Liver (tissue), 9 donors: Measurements from ENCODE around the gene STOML1. TPM values are rescaled to one million over a fixed set of nuclear protein-coding genes. Genes with fewer than 3 reads are reported as not detected.
A peak's percentile ranks its signal among the peaks of the same experiment; 100 is the strongest.

Experiments
- DNase-seq: peaks from one replicate; pipeline ENCODE4 v3.0.0-alpha.2; 2017; ENCODE audit warnings: low spot score
- H3K27ac ChIP-seq, 2 donors: one replicate each; pipeline ENCODE4 v1.7.0; 2013; ENCODE audit warnings: inconsistent platforms in 2 of 2, low read length in 2 of 2, control low read depth in 1 of 2, low read depth in 1 of 2, mild to moderate bottlenecking in 1 of 2
- H3K27me3 ChIP-seq, 4 donors: one replicate each; pipeline versions ENCODE4 v1.6.1 to v1.7.0; 2013; ENCODE audit warnings: low read length in 3 of 4, inconsistent platforms in 1 of 4, mild to moderate bottlenecking in 1 of 4, moderate library complexity in 1 of 4; ENCODE audit not compliant: control insufficient read depth in 4 of 4, insufficient read depth in 4 of 4
- H3K36me3 ChIP-seq, 4 donors: one replicate each; pipeline versions ENCODE4 v1.6.1 to v1.7.0; 2013; ENCODE audit warnings: low read length in 3 of 4, mild to moderate bottlenecking in 3 of 4, low read depth in 1 of 4, moderate library complexity in 1 of 4; ENCODE audit not compliant: control insufficient read depth in 4 of 4, insufficient read depth in 3 of 4
- H3K4me1 ChIP-seq, 4 donors: one replicate each; pipeline versions ENCODE4 v1.6.1 to v1.7.0; 2013; ENCODE audit warnings: low read length in 3 of 4, mild to moderate bottlenecking in 3 of 4, moderate library complexity in 1 of 4; ENCODE audit not compliant: control insufficient read depth in 4 of 4, insufficient read depth in 4 of 4
- H3K4me3 ChIP-seq, 3 donors: one replicate each; pipeline versions ENCODE4 v1.6.1 to v1.7.0; 2013; ENCODE audit warnings: low read length in 3 of 3, control low read depth in 1 of 3, low read depth in 1 of 3, mild to moderate bottlenecking in 1 of 3
- H3K9ac ChIP-seq, 2 donors: one replicate each; pipeline ENCODE4 v1.7.0; 2013; ENCODE audit warnings: low read length in 2 of 2, mild to moderate bottlenecking in 2 of 2, moderate library complexity in 2 of 2, control low read depth in 1 of 2, low read depth in 1 of 2
- H3K9me3 ChIP-seq, 4 donors: one replicate each; pipeline versions ENCODE4 v1.6.1 to v1.7.0; 2013; ENCODE audit warnings: low read length in 3 of 4; ENCODE audit not compliant: control insufficient read depth in 4 of 4
- FOXA1 ChIP-seq: IDR thresholded peaks from 2 replicates; pipeline ENCODE4 v1.6.1; 2016; ENCODE audit warnings: antibody characterized with exemption
- FOXA2 ChIP-seq: IDR thresholded peaks from 2 replicates; pipeline ENCODE4 v1.6.1; 2016; ENCODE audit warnings: antibody characterized with exemption
- GABPA ChIP-seq, 2 donors: IDR thresholded peaks in 1 of 2; conservative IDR thresholded peaks in 1 of 2; 2 replicates each; pipeline ENCODE4 v1.6.1; 2016; ENCODE audit warnings: antibody characterized with exemption in 2 of 2, mild to moderate bottlenecking in 1 of 2, moderate library complexity in 1 of 2
- HNF4G ChIP-seq: IDR thresholded peaks from 2 replicates; pipeline ENCODE4 v1.6.1; 2016; ENCODE audit warnings: antibody characterized with exemption
- JUND ChIP-seq, 2 donors: IDR thresholded peaks; 2 replicates each; pipeline ENCODE4 v1.6.1; 2016; ENCODE audit warnings: antibody characterized with exemption in 2 of 2
- NR2F2 ChIP-seq: IDR thresholded peaks from 2 replicates; pipeline ENCODE4 v1.6.1; 2016; ENCODE audit warnings: antibody characterized with exemption
- RAD21 ChIP-seq, 2 donors: IDR thresholded peaks; 2 replicates each; pipeline ENCODE4 v1.6.1; 2016; ENCODE audit warnings: antibody characterized with exemption in 2 of 2, mild to moderate bottlenecking in 2 of 2
- REST ChIP-seq: IDR thresholded peaks from 2 replicates; pipeline ENCODE4 v1.6.1; 2016; ENCODE audit warnings: antibody characterized with exemption, mild to moderate bottlenecking
- RXRA ChIP-seq, 2 donors: IDR thresholded peaks; 2 replicates each; pipeline ENCODE4 v1.6.1; 2017 to 2018; ENCODE audit warnings: antibody characterized with exemption in 2 of 2, mild to moderate bottlenecking in 1 of 2
- SP1 ChIP-seq: IDR thresholded peaks from 2 replicates; pipeline ENCODE4 v1.6.1; 2018; ENCODE audit warnings: antibody characterized with exemption, mild to moderate bottlenecking
- TAF1 ChIP-seq: conservative IDR thresholded peaks from 2 replicates; pipeline ENCODE4 v1.6.1; 2016; ENCODE audit warnings: antibody characterized with exemption, mild to moderate bottlenecking
- YY1 ChIP-seq: IDR thresholded peaks from 2 replicates; pipeline ENCODE4 v1.6.1; 2016; ENCODE audit warnings: antibody characterized with exemption, mild to moderate bottlenecking
- ZBTB33 ChIP-seq: IDR thresholded peaks from 2 replicates; pipeline ENCODE4 v1.6.1; 2016; ENCODE audit warnings: antibody characterized with exemption
- WGBS: extraction: QIAGEN DNeasy Blood & Tissue Kit; methylation state at CpG from one replicate; pipeline ENCODE4 v1.1.7; 2013; 5-methylcytosine and 5-hydroxymethylcytosine counted together
- polyA plus RNA-seq, 2 donors: library from polyadenylated mRNA; stranded (reverse) in 1 of 2; unstranded in 1 of 2; fragments of 200-250 nt in 1 of 2; fragments of >200 nt in 1 of 2; fragmentation: Nextera tagmentation in 1 of 2; extraction: Ambion mirVana in 1 of 2; gene quantifications; one replicate each; pipeline versions ENCODE4 v1.2.1 to v1.2.3, GENCODE V29; 2013 to 2015
- total RNA-seq, 2 donors: library from RNA; depleted of rRNA; stranded (reverse); fragments of >200 nt; gene quantifications; one replicate each; pipeline ENCODE4 v1.2.3, GENCODE V29; 2014
- TF ChIP-seq, protein P1 (sequence below): fragments of 150-350 bp; IDR thresholded peaks from 2 replicates; pipeline ENCODE4 v1.5.1; 2017; ENCODE audit warnings: improper control_type of control experiment, low read depth, low read length; ENCODE audit not compliant: missing input control
- TF ChIP-seq, protein P2 (sequence below): IDR thresholded peaks from 2 replicates; pipeline ENCODE4 v1.6.1; 2016; ENCODE audit warnings: antibody characterized with exemption
- TF ChIP-seq, protein P3 (sequence below): IDR thresholded peaks from 2 replicates; pipeline ENCODE4 v1.6.1; 2016; ENCODE audit warnings: antibody characterized with exemption
- donor health status: healthy.
- donor health status: healthy.
- donor health status: healthy.
- donor health status: healthy.
- donor health status: healthy.

The STOML1 gene
- total and polyA plus RNA-seq, 4 donors, result 5.4 to 9.4 (median 6.4) TPM

DNA sequence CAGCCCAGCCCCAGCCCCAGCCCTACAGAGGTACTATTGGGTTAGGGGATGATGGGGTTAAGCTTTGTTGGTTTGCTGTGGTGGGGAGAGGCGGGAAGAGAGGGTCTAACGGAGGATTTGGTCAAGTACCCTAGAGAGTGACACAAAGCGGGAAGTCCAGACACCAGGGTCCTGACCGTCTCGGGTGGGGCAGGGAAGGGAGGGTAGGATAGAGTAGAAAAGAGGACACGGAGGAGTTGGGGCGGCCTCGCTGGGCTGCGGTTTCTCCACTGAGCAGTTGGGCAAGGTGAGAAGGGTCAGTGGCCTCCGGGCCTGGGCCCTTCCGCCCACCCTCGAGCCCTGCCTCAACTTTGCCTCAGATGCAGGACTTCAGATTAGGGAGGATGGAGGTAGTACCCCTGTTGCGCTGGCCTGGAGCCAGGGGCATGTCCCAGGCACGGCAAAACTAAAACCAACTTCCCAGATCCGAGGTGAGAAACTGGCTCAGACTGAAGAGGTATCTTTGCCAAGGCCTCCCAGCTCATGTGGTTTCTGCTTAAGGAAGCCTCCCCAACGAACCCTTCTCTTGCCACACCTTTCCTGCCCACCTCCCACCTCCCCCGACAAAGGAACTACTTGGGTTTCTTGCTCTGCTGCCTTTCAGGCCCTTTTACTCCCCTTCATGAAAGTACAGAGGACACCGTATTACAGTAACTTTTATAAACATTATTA is 3.0 kb upstream of the STOML1 start:
- Histone ChIP-seq H3K4me3 (peak overlapping the region; percentile 63 to 98 (median 93)), H3K9ac (peak overlapping the region; percentile 24 to 97), H3K9me3 (no peaks in the 10 kb centered on the region), H3K27me3 (no peaks in the 10 kb centered on the region), H3K4me1 (peaks cover 9 to 57% (median 38%) of the 10 kb centered on the region in 4 donors), H3K36me3 (peaks cover 0 to 11% (median 7%) of the 10 kb centered on the region in 4 donors), H3K27ac (peak overlapping the region; percentile 86 to 95)
- no peak for DNase-seq
- 2% methylated on average over 18 of the region's 18 CpGs for WGBS
- TF ChIP-seq, protein P1, sequence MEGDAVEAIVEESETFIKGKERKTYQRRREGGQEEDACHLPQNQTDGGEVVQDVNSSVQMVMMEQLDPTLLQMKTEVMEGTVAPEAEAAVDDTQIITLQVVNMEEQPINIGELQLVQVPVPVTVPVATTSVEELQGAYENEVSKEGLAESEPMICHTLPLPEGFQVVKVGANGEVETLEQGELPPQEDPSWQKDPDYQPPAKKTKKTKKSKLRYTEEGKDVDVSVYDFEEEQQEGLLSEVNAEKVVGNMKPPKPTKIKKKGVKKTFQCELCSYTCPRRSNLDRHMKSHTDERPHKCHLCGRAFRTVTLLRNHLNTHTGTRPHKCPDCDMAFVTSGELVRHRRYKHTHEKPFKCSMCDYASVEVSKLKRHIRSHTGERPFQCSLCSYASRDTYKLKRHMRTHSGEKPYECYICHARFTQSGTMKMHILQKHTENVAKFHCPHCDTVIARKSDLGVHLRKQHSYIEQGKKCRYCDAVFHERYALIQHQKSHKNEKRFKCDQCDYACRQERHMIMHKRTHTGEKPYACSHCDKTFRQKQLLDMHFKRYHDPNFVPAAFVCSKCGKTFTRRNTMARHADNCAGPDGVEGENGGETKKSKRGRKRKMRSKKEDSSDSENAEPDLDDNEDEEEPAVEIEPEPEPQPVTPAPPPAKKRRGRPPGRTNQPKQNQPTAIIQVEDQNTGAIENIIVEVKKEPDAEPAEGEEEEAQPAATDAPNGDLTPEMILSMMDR, result no peak
- TF ChIP-seq REST (no peak), GABPA (IDR thresholded peaks at IDR 0.05 in 1 of 2, conservative IDR thresholded peaks at IDR 0.05 in 1 of 2) (no peak), TAF1 (no peak), FOXA1 (no peak), ZBTB33 (no peak), JUND (IDR thresholded peaks at IDR 0.05) (no peak), SP1 (no peak), RXRA (IDR thresholded peaks at IDR 0.05) (no peak), YY1 (no peak), NR2F2 (no peak), FOXA2 (no peak), RAD21 (IDR thresholded peaks at IDR 0.05) (no peak), HNF4G (no peak)
- TF ChIP-seq, protein P2, sequence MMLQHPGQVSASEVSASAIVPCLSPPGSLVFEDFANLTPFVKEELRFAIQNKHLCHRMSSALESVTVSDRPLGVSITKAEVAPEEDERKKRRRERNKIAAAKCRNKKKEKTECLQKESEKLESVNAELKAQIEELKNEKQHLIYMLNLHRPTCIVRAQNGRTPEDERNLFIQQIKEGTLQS, result no peak

DNA sequence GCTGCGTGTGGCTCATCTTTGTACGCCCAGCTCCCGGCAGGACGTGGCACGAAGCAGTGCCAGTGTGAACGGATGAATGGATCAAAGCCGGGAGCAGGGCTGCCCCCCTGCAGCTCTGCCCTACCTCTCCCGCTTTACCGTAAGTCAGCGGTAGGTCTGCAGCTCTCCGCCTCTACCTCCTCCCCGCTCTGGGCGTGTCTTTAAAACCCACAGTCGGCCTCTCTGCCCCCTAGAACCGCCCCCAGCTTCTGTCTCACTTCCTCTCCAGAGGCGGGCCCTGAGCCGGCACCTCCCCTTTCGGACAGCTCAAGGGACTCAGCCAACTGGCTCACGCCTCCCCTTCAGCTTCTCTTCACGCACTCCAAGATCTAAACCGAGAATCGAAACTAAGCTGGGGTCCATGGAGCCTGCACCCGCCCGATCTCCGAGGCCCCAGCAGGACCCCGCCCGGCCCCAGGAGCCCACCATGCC is 2.4 kb upstream of the STOML1 start, which contains the start of gene PML:
PML (plus strand) TSS at position 304 of the 471 bp plus-strand sequence; CDS start at position 401, 97 bp downstream.
- H3K36me3 ChIP-seq, result peaks cover 0 to 11% (median 7%) of the 10 kb centered on the region in 4 donors
- peak; percentile 92 for DNase-seq
- H3K4me1 ChIP-seq, result peaks cover 9 to 57% (median 38%) of the 10 kb centered on the region in 4 donors
- under 1% methylated on average over 27 of the region's 27 CpGs for WGBS
- no peaks in the 10 kb centered on the region for H3K27me3 ChIP-seq
- H3K9ac ChIP-seq, result peak within 1 kb of the TSS; percentile 49 to 97
- peak within 1 kb of the TSS; percentile 86 to 95 for H3K27ac ChIP-seq
- no peaks in the 10 kb centered on the region for H3K9me3 ChIP-seq
- peak within 1 kb of the TSS; percentile 63 to 98 (median 93) for H3K4me3 ChIP-seq
- TF ChIP-seq HNF4G, result no peak
- TF ChIP-seq FOXA1, result peak; percentile 32
- TF ChIP-seq, protein P3, sequence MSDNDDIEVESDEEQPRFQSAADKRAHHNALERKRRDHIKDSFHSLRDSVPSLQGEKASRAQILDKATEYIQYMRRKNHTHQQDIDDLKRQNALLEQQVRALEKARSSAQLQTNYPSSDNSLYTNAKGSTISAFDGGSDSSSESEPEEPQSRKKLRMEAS, result peak; percentile 54
- no peak for TF ChIP-seq ZBTB33
- TF ChIP-seq, protein P2, result no peak
- peak in 1 of 2 donors; percentile 54 for TF ChIP-seq JUND (IDR thresholded peaks at IDR 0.05)
- TF ChIP-seq REST, result peak; percentile 92
- peak; percentile 53 for TF ChIP-seq TAF1
- TF ChIP-seq NR2F2, result peak; percentile 50
